Ovary (tissue), 3 donors: ENCODE results near the gene DOCK1.

ENCODE experiments used
- CTCF ChIP-seq, 3 donors: fragments of 450-650 bp in 2 of 3; fragments of 200-600 bp in 1 of 3; IDR thresholded peaks; one replicate each; pipeline versions ENCODE4 v1.5.1 to v1.8.0; 2016 to 2022; ENCODE audit warnings: antibody characterized with exemption in 3 of 3, mild to moderate bottlenecking in 1 of 3
- EP300 ChIP-seq: sonication (generic); formaldehyde crosslinking; IDR thresholded peaks from one replicate; pipeline ENCODE4 v1.6.1; 2017; ENCODE audit warnings: antibody characterized with exemption
- donor health status: DM: no; HTN: no; CAD: no.

GRCh38 chr10:127307338-127307737 lies 402.1 kb downstream of the DOCK1 start:
- TF ChIP-seq CTCF (IDR thresholded peaks at IDR 0.05), result no peak
- no peak for TF ChIP-seq EP300
